Neural progenitor cell (in vitro differentiated cells): ENCODE results near the gene ZSWIM5.

ENCODE experiments used
- CTCF ChIP-seq: fragments of 200-600 bp; sonication (generic); IDR thresholded peaks from 2 replicates; pipeline ENCODE4 v1.5.1; 2017; ENCODE audit warnings: antibody characterized with exemption, mild to moderate bottlenecking
- EZH2 ChIP-seq: fragments of 200-600 bp; sonication (generic); IDR thresholded peaks from 2 replicates; pipeline ENCODE4 v1.6.1; 2017; ENCODE audit warnings: antibody characterized with exemption, mild to moderate bottlenecking, moderate library complexity

GRCh38 chr1:45016090-45016697, 190.2 kb downstream of the ZSWIM5 start:
- no peak for TF ChIP-seq CTCF
- no peak for TF ChIP-seq EZH2
